ENCODE data around the gene ZBTB34. TPM values are rescaled to one million over a fixed set of nuclear protein-coding genes. Genes with fewer than 3 reads are reported as not detected.

Gene ZBTB34
- total RNA-seq, 4 donors from 2014 or later = 8.0 to 16.4 (median 13.4) TPM

- TF ChIP-seq, protein P1, sequence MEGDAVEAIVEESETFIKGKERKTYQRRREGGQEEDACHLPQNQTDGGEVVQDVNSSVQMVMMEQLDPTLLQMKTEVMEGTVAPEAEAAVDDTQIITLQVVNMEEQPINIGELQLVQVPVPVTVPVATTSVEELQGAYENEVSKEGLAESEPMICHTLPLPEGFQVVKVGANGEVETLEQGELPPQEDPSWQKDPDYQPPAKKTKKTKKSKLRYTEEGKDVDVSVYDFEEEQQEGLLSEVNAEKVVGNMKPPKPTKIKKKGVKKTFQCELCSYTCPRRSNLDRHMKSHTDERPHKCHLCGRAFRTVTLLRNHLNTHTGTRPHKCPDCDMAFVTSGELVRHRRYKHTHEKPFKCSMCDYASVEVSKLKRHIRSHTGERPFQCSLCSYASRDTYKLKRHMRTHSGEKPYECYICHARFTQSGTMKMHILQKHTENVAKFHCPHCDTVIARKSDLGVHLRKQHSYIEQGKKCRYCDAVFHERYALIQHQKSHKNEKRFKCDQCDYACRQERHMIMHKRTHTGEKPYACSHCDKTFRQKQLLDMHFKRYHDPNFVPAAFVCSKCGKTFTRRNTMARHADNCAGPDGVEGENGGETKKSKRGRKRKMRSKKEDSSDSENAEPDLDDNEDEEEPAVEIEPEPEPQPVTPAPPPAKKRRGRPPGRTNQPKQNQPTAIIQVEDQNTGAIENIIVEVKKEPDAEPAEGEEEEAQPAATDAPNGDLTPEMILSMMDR (IDR thresholded peaks at IDR 0.05) = no peak
- no peak for ATAC-seq (ENCODE audit: low FRiP score)
- DNase-seq (ENCODE audit: low spot score) = no peak
Measured at GRCh38 chr9:126833710-126834345, 26.6 kb upstream of the ZBTB34 start.

DNA sequence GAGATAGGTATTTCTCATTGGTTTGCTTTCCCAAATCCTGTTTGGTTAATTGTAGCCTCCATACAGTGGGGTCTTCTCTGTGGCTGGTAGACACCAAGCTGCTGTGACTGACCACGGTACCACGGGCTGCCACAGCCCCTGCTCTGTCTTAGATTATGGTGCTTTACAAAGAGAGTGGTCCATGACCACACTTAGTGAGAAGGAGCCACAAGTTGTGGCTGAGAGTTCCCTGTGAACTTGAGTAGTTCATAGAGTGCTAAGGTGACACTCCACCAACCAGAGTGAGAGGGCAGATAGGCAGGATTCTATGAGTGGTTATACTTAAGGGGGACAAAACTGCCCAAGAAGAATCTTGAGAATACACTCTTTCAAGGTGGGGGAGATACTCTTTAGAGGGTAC is 25.8 kb upstream of the ZBTB34 start:
- DNase-seq (ENCODE audit: low spot score) (no peak), ATAC-seq (ENCODE audit: low FRiP score) (no peak)
- TF ChIP-seq, protein P1 (IDR thresholded peaks at IDR 0.05) = no peak

DNA sequence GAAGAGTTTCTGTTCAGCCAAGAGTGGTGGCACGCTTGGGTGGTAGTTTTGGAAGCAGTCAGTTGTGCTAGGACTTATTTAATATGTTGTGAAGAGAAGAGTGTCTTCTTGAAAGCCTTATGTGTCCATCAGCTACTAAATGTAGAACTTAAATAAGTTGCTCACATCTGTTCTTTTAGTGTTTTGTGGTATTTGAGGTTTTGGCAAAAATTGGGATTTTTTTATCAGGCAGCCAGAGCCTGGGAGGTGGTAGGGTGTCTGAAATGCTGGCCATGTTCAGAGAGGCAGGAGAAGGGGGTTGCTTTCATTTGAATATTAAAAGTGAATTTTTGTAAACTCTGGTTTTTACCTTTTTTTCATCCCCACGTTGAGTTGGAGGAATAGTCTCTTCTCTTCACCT is 24.2 kb upstream of the ZBTB34 start:
- TF ChIP-seq, protein P1 (IDR thresholded peaks at IDR 0.05) = no peak
- no peak for ATAC-seq (ENCODE audit: low FRiP score)

GRCh38 chr9:126838055-126838811 is 22.2 kb upstream of the ZBTB34 start:
- DNase-seq (ENCODE audit: low spot score) = no peak
- ATAC-seq (ENCODE audit: low FRiP score) = no peak
- TF ChIP-seq, protein P1 (IDR thresholded peaks at IDR 0.05) = no peak

More for the DNA sequence above, 24.2 kb upstream of the ZBTB34 start:
- no peak for DNase-seq (ENCODE audit: low spot score)

GRCh38 chr9:126838895-126839294 is 21.5 kb upstream of the ZBTB34 start:
- ATAC-seq (ENCODE audit: low FRiP score) (no peak), DNase-seq (ENCODE audit: low spot score) (no peak)
- TF ChIP-seq, protein P1 (IDR thresholded peaks at IDR 0.05) = no peak

DNA sequence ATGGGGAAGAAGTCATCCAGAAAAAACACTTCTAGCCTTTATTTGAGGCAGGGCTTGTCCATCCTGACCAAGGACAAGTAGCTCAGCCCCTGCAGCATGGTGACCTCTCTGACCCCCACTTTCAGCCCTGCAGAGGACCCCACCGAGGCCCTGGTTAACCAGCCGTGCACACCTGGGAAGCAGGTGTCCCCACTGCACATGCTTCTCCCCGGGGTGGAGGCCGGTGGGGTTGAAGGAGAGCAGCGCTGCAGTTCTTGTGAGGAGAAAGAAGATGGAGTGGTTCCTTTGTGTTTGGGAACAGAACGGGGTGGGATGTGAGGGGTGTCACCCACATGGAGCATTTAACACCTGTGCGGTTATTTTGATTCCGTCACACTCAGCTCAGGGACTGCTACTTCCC is 21.1 kb upstream of the ZBTB34 start:
- TF ChIP-seq, protein P1 (IDR thresholded peaks at IDR 0.05) = no peak
- DNase-seq (ENCODE audit: low spot score) (no peak), ATAC-seq (ENCODE audit: low FRiP score) (no peak)
